H1 (cell line): ENCODE measurements around the gene SLC37A1. TPM values are rescaled to one million over a fixed set of nuclear protein-coding genes. Genes with fewer than 3 reads are reported as not detected.

Experiments
- CTCF ChIA-PET: fragments of 300-600 bp; sonication (Branson Sonifier 250); formaldehyde crosslinking; loops from one replicate; lab custom pipeline; 2021; ENCODE audit not compliant: partially characterized antibody; lab: Charles Lee
- POLR2A ChIA-PET: fragments of 300-600 bp; sonication (Branson Sonifier 250); formaldehyde crosslinking; loops from one replicate; lab custom pipeline; 2021; ENCODE audit warnings: inconsistent platforms; ENCODE audit not compliant: partially characterized antibody; lab: Charles Lee
- DNase-seq, 2 experiments: peaks; one replicate each; pipeline versions ENCODE4 v3.0.0 to v3.0.0-alpha.2; 2010 to 2022; ENCODE audit warnings: low spot score in 2 of 2, low read depth in 1 of 2, mixed read lengths in 1 of 2
- FAIRE-seq: peaks from 2 replicates; lab custom pipeline; 2011; peaks lifted over from hg19 to GRCh38; lab: Jason Lieb, UNC
- H2AFZ ChIP-seq: 2 replicates; pipeline ENCODE4 v1.8.1; 2012; ENCODE audit warnings: low read length, inconsistent platforms
- H2AK5ac ChIP-seq: 2 replicates; pipeline ENCODE4 v1.6.1; 2013; ENCODE audit warnings: low read depth, low read length
- H2BK120ac ChIP-seq: replicated peaks from 2 replicates; pipeline ENCODE3; 2013; ENCODE audit warnings: low read depth, low read length, inconsistent platforms
- H2BK12ac ChIP-seq: 2 replicates; pipeline ENCODE4 v1.6.1; 2013; ENCODE audit warnings: low read depth, low read length
- H2BK15ac ChIP-seq: 2 replicates; pipeline ENCODE4 v1.6.1; 2013; ENCODE audit warnings: low read length
- H2BK20ac ChIP-seq: 2 replicates; pipeline ENCODE4 v1.6.1; 2013; ENCODE audit warnings: low read length
- H2BK5ac ChIP-seq: 2 replicates; pipeline ENCODE4 v1.6.1; 2013; ENCODE audit warnings: low read depth, low read length
- H3K14ac ChIP-seq: 2 replicates; pipeline ENCODE4 v1.6.1; 2013; ENCODE audit warnings: inconsistent platforms; ENCODE audit not compliant: insufficient read length
- H3K18ac ChIP-seq: 2 replicates; pipeline ENCODE4 v1.6.1; 2013; ENCODE audit warnings: low read length; ENCODE audit errors: extremely low read depth
- H3K23ac ChIP-seq: 2 replicates; pipeline ENCODE4 v1.6.1; 2013; ENCODE audit warnings: inconsistent platforms; ENCODE audit not compliant: insufficient read length
- H3K23me2 ChIP-seq: 2 replicates; pipeline ENCODE4 v1.6.1; 2013; ENCODE audit warnings: low read depth, low read length
- H3K27ac ChIP-seq: 2 replicates; pipeline ENCODE4 v1.6.1; 2011; ENCODE audit warnings: low read depth, low read length, inconsistent platforms
- H3K27me3 ChIP-seq, 4 experiments: replicated peaks in 1 of 4; 1 replicate in 1 of 4; 2 replicates in 3 of 4; pipeline versions ENCODE4 v1.6.1 to v1.8.1; 2011 to 2013; ENCODE audit warnings: low read length in 3 of 4, mild to moderate bottlenecking in 3 of 4, inconsistent platforms in 2 of 4, mixed read lengths in 2 of 4, moderate library complexity in 1 of 4; ENCODE audit not compliant: control insufficient read depth in 3 of 4, insufficient read depth in 3 of 4; ENCODE audit errors: extremely low read depth in 1 of 4
- H3K36me3 ChIP-seq, 4 experiments: 2 replicates each; pipeline versions ENCODE4 v1.6.1 to v1.8.1; 2011 to 2013; ENCODE audit warnings: mild to moderate bottlenecking in 4 of 4, low read length in 3 of 4, moderate library complexity in 2 of 4, control low read depth in 1 of 4, inconsistent platforms in 1 of 4; ENCODE audit not compliant: insufficient read depth in 4 of 4, control insufficient read depth in 2 of 4
- H3K4ac ChIP-seq: replicated peaks from 2 replicates; pipeline ENCODE3; 2013; ENCODE audit warnings: low read length, low read depth, mixed read lengths, inconsistent platforms; ENCODE audit not compliant: insufficient read length
- H3K4me1 ChIP-seq, 4 experiments: replicated peaks in 1 of 4; 1 replicate in 1 of 4; 2 replicates in 3 of 4; pipeline versions ENCODE4 v1.6.1 to v1.8.1; 2011 to 2013; ENCODE audit warnings: low read length in 3 of 4, inconsistent platforms in 2 of 4, mixed read lengths in 1 of 4; ENCODE audit not compliant: insufficient read depth in 4 of 4, control insufficient read depth in 3 of 4
- H3K4me2 ChIP-seq, 2 experiments: 2 replicates each; pipeline versions ENCODE4 v1.6.1 to v1.8.1; 2011 to 2013; ENCODE audit warnings: low read depth in 2 of 2, low read length in 2 of 2, control low read depth in 1 of 2, inconsistent platforms in 1 of 2, mild to moderate bottlenecking in 1 of 2; ENCODE audit not compliant: insufficient read depth in 1 of 2
- H3K4me3 ChIP-seq, 4 experiments: fragments of 200-600, 300-600 bp in 1 of 4; sonication (generic), shearing (Covaris generic), sonication (Bioruptor Twin) in 1 of 4; 2 replicates each; pipeline versions ENCODE4 v1.5.1 to v1.8.1; 2011 to 2016; ENCODE audit warnings: low read length in 4 of 4, low read depth in 3 of 4, control low read depth in 2 of 4, inconsistent platforms in 2 of 4, mild to moderate bottlenecking in 2 of 4, mixed read lengths in 1 of 4, moderate library complexity in 1 of 4; ENCODE audit not compliant: insufficient read depth in 2 of 4; ENCODE audit errors: extremely low read depth in 1 of 4
- H3K56ac ChIP-seq: replicated peaks from 2 replicates; pipeline ENCODE3; 2013; ENCODE audit warnings: low read depth, mild to moderate bottlenecking, mixed read lengths, low read length, inconsistent platforms; ENCODE audit not compliant: insufficient read length
- H3K79me1 ChIP-seq: 2 replicates; pipeline ENCODE4 v1.6.1; 2013; ENCODE audit warnings: low read depth, low read length, control low read depth
- H3K79me2 ChIP-seq, 2 experiments: 2 replicates each; pipeline versions ENCODE4 v1.6.1 to v1.8.1; 2012 to 2013; ENCODE audit warnings: low read length in 2 of 2, mild to moderate bottlenecking in 2 of 2, inconsistent platforms in 1 of 2; ENCODE audit not compliant: insufficient read depth in 2 of 2, control insufficient read depth in 1 of 2
- H3K9ac ChIP-seq, 4 experiments: replicated peaks in 1 of 4; 1 replicate in 1 of 4; 2 replicates in 3 of 4; pipeline versions ENCODE4 v1.6.1 to v1.8.1; 2011 to 2013; ENCODE audit warnings: low read depth in 3 of 4, low read length in 3 of 4, control low read depth in 2 of 4, mild to moderate bottlenecking in 2 of 4, moderate library complexity in 2 of 4, inconsistent platforms in 1 of 4; ENCODE audit errors: extremely low read depth in 1 of 4
- H3K9me3 ChIP-seq, 2 experiments: 2 replicates each; pipeline versions ENCODE4 v1.6.1 to v1.8.1; 2012 to 2013; ENCODE audit warnings: mild to moderate bottlenecking in 2 of 2, moderate library complexity in 2 of 2, control low read depth in 1 of 2, inconsistent platforms in 1 of 2, low read depth in 1 of 2, low read length in 1 of 2, mixed read lengths in 1 of 2; ENCODE audit not compliant: insufficient read depth in 2 of 2
- H4K20me1 ChIP-seq, 2 experiments: replicated peaks in 1 of 2; 2 replicates each; pipeline versions ENCODE3 to v1.8.1; 2011 to 2013; ENCODE audit warnings: inconsistent platforms in 2 of 2, low read length in 2 of 2, mild to moderate bottlenecking in 1 of 2; ENCODE audit not compliant: insufficient read depth in 2 of 2, control insufficient read depth in 1 of 2
- H4K5ac ChIP-seq: 2 replicates; pipeline ENCODE4 v1.6.1; 2013; ENCODE audit warnings: low read length, low read depth, mixed read lengths, inconsistent platforms; ENCODE audit not compliant: insufficient read length
- H4K8ac ChIP-seq: 2 replicates; pipeline ENCODE4 v1.8.0; 2013; ENCODE audit warnings: mild to moderate bottlenecking, moderate library complexity, low read length, inconsistent platforms; ENCODE audit not compliant: insufficient read depth; ENCODE audit errors: extremely low read depth
- H4K91ac ChIP-seq: replicated peaks from 2 replicates; pipeline ENCODE3; 2013; ENCODE audit warnings: low read length, mixed read lengths, inconsistent platforms; ENCODE audit not compliant: insufficient read length
- GTF2F1 ChIP-seq: IDR thresholded peaks from 2 replicates; pipeline ENCODE4 v1.6.1; 2012; ENCODE audit warnings: low read depth, low read length, improper control_type of control experiment, borderline replicate concordance
- MAX ChIP-seq: IDR thresholded peaks from 2 replicates; pipeline ENCODE4 v1.6.1; 2012; ENCODE audit warnings: inconsistent platforms
- PHF8 ChIP-seq: fragments of 200-600 bp; sonication (generic); conservative IDR thresholded peaks from 2 replicates; pipeline ENCODE4 v1.7.1; 2012; ENCODE audit warnings: low read depth, mild to moderate bottlenecking, inconsistent platforms, low read length, moderate library complexity
- POLR2AphosphoS5 ChIP-seq: IDR thresholded peaks from 2 replicates; pipeline ENCODE4 v1.6.1; 2011; ENCODE audit warnings: low read depth, low read length
- SAP30 ChIP-seq: fragments of 300-600 bp; sonication (generic); IDR thresholded peaks from 2 replicates; pipeline ENCODE4 v1.7.1; 2012; ENCODE audit warnings: low read length, moderate library complexity, mild to moderate bottlenecking, inconsistent platforms; ENCODE audit not compliant: insufficient read depth, insufficient replicate concordance
- TBP ChIP-seq: IDR thresholded peaks from 2 replicates; pipeline ENCODE4 v1.6.1; 2011; ENCODE audit warnings: low read depth, low read length, improper control_type of control experiment
- WGBS, 2 experiments: shearing (Covaris generic) in 1 of 2; methylation state at CpG; one replicate each; pipeline versions ENCODE4 v1.1.6 to v1.1.7; 2013 to 2015; ENCODE audit warnings: low lambda C conversion rate in 2 of 2, mixed read lengths in 2 of 2, inconsistent platforms in 1 of 2, low coverage in 1 of 2, missing lambda C conversion rate in 1 of 2; ENCODE audit not compliant: insufficient replicate concordance in 2 of 2, insufficient coverage in 1 of 2, insufficient read length in 1 of 2; ENCODE audit errors: extremely low coverage in 1 of 2, missing lambda C conversion rate in 1 of 2; 5-methylcytosine and 5-hydroxymethylcytosine counted together
- polyA plus RNA-seq, 7 experiments: library from polyadenylated mRNA; depleted of rRNA in 3 of 7; stranded (reverse) in 5 of 7; unstranded in 2 of 7; fragments of >200 nt in 5 of 7; fragments of 200-250 nt in 2 of 7; gene quantifications; 1 replicate in 5 of 7; 2 replicates in 1 of 7; 4 replicates in 1 of 7; pipeline versions ENCODE4 v1.2.1 to v1.2.3, GENCODE V29; 2011 to 2013; ENCODE audit warnings: missing spikeins in 2 of 7, mixed read lengths in 2 of 7
- total RNA-seq: library from RNA; stranded (reverse); fragmentation: NEBNext Ultra II Directional; extraction: Animal tissue kit (Norgen Biotek cat#: 25700); gene quantifications from 2 replicates; pipeline ENCODE4 v1.2.1, GENCODE V29; 2021

SLC37A1 gene
- total and polyA plus RNA-seq, 2 of the 8 experiments (the other 6 are each of a cell fraction or from before 2014, with no cell fraction given) = 15.6 to 30.9 TPM

DNA sequence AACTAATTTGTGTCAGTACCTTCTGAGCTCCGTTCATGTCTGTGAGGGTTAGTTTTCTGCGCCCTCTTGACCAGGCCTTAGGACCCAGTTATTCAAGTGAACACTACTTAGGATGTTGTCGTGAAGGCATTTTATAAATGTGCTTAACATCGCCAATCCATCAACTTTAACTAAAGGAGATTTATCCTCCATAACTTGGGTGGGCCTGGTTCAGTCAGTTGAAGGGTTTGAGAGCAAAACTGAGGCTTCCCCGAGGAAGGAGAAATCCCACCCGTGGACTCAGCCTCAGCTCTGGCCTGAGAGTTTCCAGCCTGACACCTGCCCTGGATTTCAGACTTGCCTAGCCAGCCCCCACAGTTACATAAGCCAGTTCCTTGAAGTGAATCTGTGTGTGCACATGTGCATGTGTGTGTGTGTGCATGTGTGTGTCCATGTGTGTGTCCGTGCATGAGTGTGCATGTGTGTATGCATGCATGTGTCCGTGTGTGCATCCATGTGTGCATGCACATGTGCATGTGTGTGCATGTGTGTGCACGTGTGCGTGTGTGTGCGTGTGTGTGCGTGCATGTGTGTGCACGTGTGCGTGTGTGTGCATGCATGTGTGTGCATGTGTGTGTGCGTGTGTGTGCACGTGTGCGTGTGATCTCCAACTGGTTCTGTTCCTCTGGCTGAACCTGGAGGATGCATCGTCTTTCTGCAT lies 77.7 kb downstream of the SLC37A1 start:
- POLR2A ChIA-PET = no interaction called here
- CTCF ChIA-PET = interaction anchor here (1.1 to 2.3 kb wide), 3 partner anchors 35 to 87 kb away, joined by 4 to 7 read pairs (median 6); no protein-coding TSS in a partner anchor
- FAIRE-seq = no peak

More for the DNA sequence above, 77.7 kb downstream of the SLC37A1 start:
- Histone ChIP-seq H2BK15ac (no peak overlapping the region; the same call in 1 of the 2 replicates), H3K4ac (no peak overlapping the region), H2BK20ac (no peak overlapping the region), H3K27me3 (no peaks in the 10 kb centered on the region; a peak in 1 of 7 replicates), H3K23ac (no peak overlapping the region), H3K18ac (no peak overlapping the region), H3K36me3 (no peaks in the 10 kb centered on the region), H3K79me2 (no peaks in the 10 kb centered on the region), H2BK120ac (no peak overlapping the region), H2AK5ac (no peak overlapping the region), H3K56ac (no peak overlapping the region), H3K9ac (no peak overlapping the region), H3K27ac (no peak overlapping the region), H2AFZ (no peak overlapping the region), H4K5ac (no peak overlapping the region), H4K20me1 (peaks cover 0 to 2% of the 10 kb centered on the region in 2 experiments), H4K91ac (no peak overlapping the region), H2BK12ac (peak overlapping the region; percentile 86; the same call in 1 of the 2 replicates), H3K14ac (no peak overlapping the region), H3K4me3 (no peak overlapping the region), H2BK5ac (no peak overlapping the region), H3K9me3 (peaks cover 0 to 6% of the 10 kb centered on the region in 2 experiments; a peak in 1 of 4 replicates), H4K8ac (no peak overlapping the region; the same call in 1 of the 2 replicates), H3K4me2 (no peak overlapping the region), H3K23me2 (no peaks in the 10 kb centered on the region), H3K4me1 (peaks cover 0 to 4% (median 2%) of the 10 kb centered on the region in 4 experiments; a peak in 5 of 7 replicates), H3K79me1 (peaks cover 3% of the 10 kb centered on the region)
- no peak for TF ChIP-seq POLR2AphosphoS5
- no peak for TF ChIP-seq PHF8
- TF ChIP-seq MAX = no peak
- TF ChIP-seq GTF2F1 = no peak
- no peak for TF ChIP-seq SAP30
- no peak for TF ChIP-seq TBP
- WGBS, 2 experiments = 87% methylated on average over 18 of the region's 18 CpGs; no CpG with 5 or more reads in 1 of the 2 experiments
- no peak for DNase-seq
